Hepatocyte (in vitro differentiated cells): ENCODE measurements around the gene ADGRA1. TPM values are rescaled to one million over a fixed set of nuclear protein-coding genes. Genes with fewer than 3 reads are reported as not detected.
"Not testable (repeated sequence)": the region's sequence is repeated elsewhere in the genome, so short reads cannot be mapped to it uniquely, and the experiment has no call there.

Source experiments
- DNase-seq: peaks from one replicate; pipeline ENCODE4 v3.0.0-alpha.2; 2016; ENCODE audit warnings: low spot score
- H2AFZ ChIP-seq: fragments of 200-600 bp; sonication (generic); 2 replicates; pipeline ENCODE4 v1.6.0; 2016; ENCODE audit warnings: antibody characterized with exemption, mild to moderate bottlenecking
- H3K27ac ChIP-seq: fragments of 200-600 bp; sonication (generic); 2 replicates; pipeline ENCODE4 v1.5.1; 2016; ENCODE audit warnings: mild to moderate bottlenecking
- H3K27me3 ChIP-seq: fragments of 200-600 bp; sonication (generic); 2 replicates; pipeline ENCODE4 v1.6.1; 2016
- H3K36me3 ChIP-seq: fragments of 200-600 bp; sonication (generic); replicated peaks from 2 replicates; pipeline ENCODE4 v1.5.1; 2016; ENCODE audit warnings: low read depth; ENCODE audit not compliant: insufficient read depth
- H3K4me1 ChIP-seq: fragments of 200-600 bp; sonication (generic); 2 replicates; pipeline ENCODE4 v1.5.1; 2016; ENCODE audit warnings: mild to moderate bottlenecking, moderate library complexity; ENCODE audit not compliant: insufficient read depth
- H3K4me2 ChIP-seq: fragments of 200-600 bp; sonication (generic); 2 replicates; pipeline ENCODE4 v1.6.0; 2016
- H3K4me3 ChIP-seq: fragments of 200-600 bp; sonication (generic); 2 replicates; pipeline ENCODE4 v1.5.1; 2016; ENCODE audit warnings: mild to moderate bottlenecking
- H3K79me2 ChIP-seq: fragments of 200-600 bp; sonication (generic); 2 replicates; pipeline ENCODE4 v1.6.0; 2017; ENCODE audit warnings: mild to moderate bottlenecking
- H3K9me2 ChIP-seq: fragments of 200-600 bp; sonication (generic); replicated peaks from 2 replicates; pipeline ENCODE4 v1.6.0; 2017; ENCODE audit warnings: mild to moderate bottlenecking; ENCODE audit not compliant: insufficient read depth
- H3K9me3 ChIP-seq: fragments of 200-600 bp; sonication (generic); 2 replicates; pipeline ENCODE4 v1.5.1; 2016; ENCODE audit warnings: low read depth, mild to moderate bottlenecking
- H4K20me1 ChIP-seq: fragments of 200-600 bp; sonication (generic); 2 replicates; pipeline ENCODE4 v1.6.0; 2016; ENCODE audit warnings: mild to moderate bottlenecking; ENCODE audit not compliant: insufficient read depth, poor library complexity, severe bottlenecking
- EZH2 ChIP-seq: fragments of 200-600 bp; sonication (generic); IDR thresholded peaks from 2 replicates; pipeline ENCODE4 v1.6.1; 2016; ENCODE audit warnings: antibody characterized with exemption, mild to moderate bottlenecking, borderline replicate concordance
- EZH2phosphoT487 ChIP-seq: fragments of 200-600 bp; sonication (generic); IDR thresholded peaks from one replicate; pipeline ENCODE4 v1.6.1; 2018; ENCODE audit warnings: antibody characterized with exemption, mild to moderate bottlenecking, low read depth, moderate library complexity; ENCODE audit not compliant: unreplicated experiment, severe bottlenecking
- WGBS: methylation state at CpG from one replicate; pipeline ENCODE4 v1.1.6; 2016; ENCODE audit warnings: low lambda C conversion rate; ENCODE audit errors: missing lambda C conversion rate; 5-methylcytosine and 5-hydroxymethylcytosine counted together
- polyA plus RNA-seq: library from polyadenylated mRNA; unstranded; fragments of >200 nt; fragmentation: Nextera tagmentation; extraction: Ambion mirVana; gene quantifications from 2 replicates; pipeline ENCODE4 v1.2.1, GENCODE V29; 2016
- total RNA-seq: library from RNA; depleted of rRNA; stranded (reverse); fragments of >200 nt; gene quantifications from 2 replicates; pipeline ENCODE4 v1.2.3, GENCODE V29; 2014
- TF ChIP-seq, protein P1 (sequence below): fragments of 200-600 bp; sonication (generic); IDR thresholded peaks from 2 replicates; pipeline ENCODE4 v1.5.1; 2016; ENCODE audit warnings: antibody characterized with exemption, mild to moderate bottlenecking; ENCODE audit not compliant: poor library complexity

The ADGRA1 gene
- total and polyA plus RNA-seq, 2 experiments from 2014 or later = 0.47 TPM; not detected in 1

DNA sequence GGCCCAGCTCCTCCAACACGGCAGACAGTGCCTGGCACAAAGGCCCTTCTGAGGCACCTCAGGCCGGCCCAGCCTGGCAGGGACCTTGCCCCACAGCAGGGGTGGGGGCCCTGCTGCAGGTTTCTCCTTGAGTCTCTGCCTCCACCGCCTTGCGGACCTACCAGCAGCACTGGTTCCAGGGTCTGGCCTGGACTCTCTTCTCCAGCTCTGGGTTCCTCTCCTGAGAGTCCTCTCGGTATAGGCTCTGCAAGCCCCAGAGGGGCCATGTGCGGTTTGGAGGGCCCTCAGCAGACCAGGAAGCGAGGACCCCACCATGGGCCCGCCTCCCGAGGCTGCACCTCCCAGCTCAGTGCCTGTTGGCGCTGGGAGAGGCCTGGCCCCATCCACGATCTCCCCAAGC lies 38.1 kb upstream of the ADGRA1 start:
- Histone ChIP-seq H3K27me3 (no peaks in the 10 kb centered on the region), H4K20me1 (no peaks in the 10 kb centered on the region), H3K9me2 (no peaks in the 10 kb centered on the region), H3K36me3 (no peaks in the 10 kb centered on the region), H3K27ac (no peak overlapping the region), H3K79me2 (no peaks in the 10 kb centered on the region), H3K4me2 (no peak overlapping the region), H3K4me1 (no peaks in the 10 kb centered on the region), H3K9me3 (no peaks in the 10 kb centered on the region), H2AFZ (no peak overlapping the region), H3K4me3 (no peak overlapping the region)
- TF ChIP-seq, protein P1, sequence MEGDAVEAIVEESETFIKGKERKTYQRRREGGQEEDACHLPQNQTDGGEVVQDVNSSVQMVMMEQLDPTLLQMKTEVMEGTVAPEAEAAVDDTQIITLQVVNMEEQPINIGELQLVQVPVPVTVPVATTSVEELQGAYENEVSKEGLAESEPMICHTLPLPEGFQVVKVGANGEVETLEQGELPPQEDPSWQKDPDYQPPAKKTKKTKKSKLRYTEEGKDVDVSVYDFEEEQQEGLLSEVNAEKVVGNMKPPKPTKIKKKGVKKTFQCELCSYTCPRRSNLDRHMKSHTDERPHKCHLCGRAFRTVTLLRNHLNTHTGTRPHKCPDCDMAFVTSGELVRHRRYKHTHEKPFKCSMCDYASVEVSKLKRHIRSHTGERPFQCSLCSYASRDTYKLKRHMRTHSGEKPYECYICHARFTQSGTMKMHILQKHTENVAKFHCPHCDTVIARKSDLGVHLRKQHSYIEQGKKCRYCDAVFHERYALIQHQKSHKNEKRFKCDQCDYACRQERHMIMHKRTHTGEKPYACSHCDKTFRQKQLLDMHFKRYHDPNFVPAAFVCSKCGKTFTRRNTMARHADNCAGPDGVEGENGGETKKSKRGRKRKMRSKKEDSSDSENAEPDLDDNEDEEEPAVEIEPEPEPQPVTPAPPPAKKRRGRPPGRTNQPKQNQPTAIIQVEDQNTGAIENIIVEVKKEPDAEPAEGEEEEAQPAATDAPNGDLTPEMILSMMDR = no peak
- TF ChIP-seq EZH2phosphoT487 = no peak
- TF ChIP-seq EZH2 = no peak
- no peak for DNase-seq
- WGBS = 95% methylated on average over 11 of the region's 11 CpGs

GRCh38 chr10:133050371-133050770 lies 37.4 kb upstream of the ADGRA1 start:
- Histone ChIP-seq H4K20me1 (no peaks in the 10 kb centered on the region), H3K27ac (no peak overlapping the region), H3K9me2 (no peaks in the 10 kb centered on the region), H3K4me2 (no peak overlapping the region), H3K4me3 (no peak overlapping the region), H3K27me3 (no peaks in the 10 kb centered on the region), H3K9me3 (no peaks in the 10 kb centered on the region), H3K79me2 (no peaks in the 10 kb centered on the region), H3K36me3 (no peaks in the 10 kb centered on the region), H2AFZ (no peak overlapping the region), H3K4me1 (no peaks in the 10 kb centered on the region)
- WGBS = 67% methylated on average over 11 of the region's 11 CpGs
- TF ChIP-seq EZH2phosphoT487 (no peak), EZH2 (no peak)
- TF ChIP-seq, protein P1 = no peak
- DNase-seq = no peak

- Histone ChIP-seq H3K27ac (no peak overlapping the region), H3K4me1 (no peaks in the 10 kb centered on the region), H3K9me2 (no peaks in the 10 kb centered on the region), H4K20me1 (no peaks in the 10 kb centered on the region), H3K9me3 (no peaks in the 10 kb centered on the region), H3K27me3 (no peaks in the 10 kb centered on the region), H2AFZ (no peak overlapping the region), H3K4me3 (no peak overlapping the region), H3K4me2 (no peak overlapping the region), H3K36me3 (no peaks in the 10 kb centered on the region), H3K79me2 (no peaks in the 10 kb centered on the region)
- 87% methylated on average over 13 of the region's 14 CpGs for WGBS
- DNase-seq = no peak
- TF ChIP-seq, protein P1 = no peak
- TF ChIP-seq EZH2phosphoT487 (no peak), EZH2 (no peak)
Observed at GRCh38 chr10:133052076-133052475, 35.6 kb upstream of the ADGRA1 start.

DNA sequence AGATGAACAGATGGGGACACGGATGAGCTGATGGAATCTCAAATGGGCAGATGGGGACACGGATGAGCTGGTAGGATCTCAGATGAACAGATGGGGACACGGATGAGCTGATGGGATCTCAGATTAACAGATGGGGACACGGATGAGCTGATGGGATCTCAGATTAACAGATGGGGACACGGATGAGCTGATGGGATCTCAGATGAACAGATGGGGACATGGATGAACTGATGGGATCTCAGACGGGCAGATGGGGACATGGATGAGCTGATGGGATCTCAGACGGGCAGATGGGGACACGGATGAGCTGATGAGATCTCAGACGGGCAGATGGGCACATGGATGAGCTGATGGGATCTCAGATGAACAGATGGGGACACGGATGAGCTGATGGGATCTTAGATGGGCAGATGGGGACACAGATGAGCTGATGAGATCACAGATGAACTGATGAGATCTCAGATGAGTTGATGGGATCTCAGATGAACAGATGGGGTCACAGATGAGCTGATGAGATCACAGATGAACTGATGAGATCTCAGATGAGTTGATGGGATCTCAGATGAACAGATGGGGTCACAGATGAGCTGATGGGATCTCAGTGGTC lies 34.1 kb upstream of the ADGRA1 start:
- H3K4me3 ChIP-seq, H2AFZ ChIP-seq, H3K27ac ChIP-seq, H3K27me3 ChIP-seq, H3K4me2 ChIP-seq, H3K9me3 ChIP-seq, H4K20me1 ChIP-seq, H3K9me2 ChIP-seq, H3K36me3 ChIP-seq, H3K79me2 ChIP-seq, DNase-seq, H3K4me1 ChIP-seq: not testable (repeated sequence)
- WGBS = 90% methylated on average over 10 of the region's 10 CpGs
